WTC11 (cell line): ENCODE data around the gene DTNBP1. TPM values are rescaled to one million over a fixed set of nuclear protein-coding genes. Genes with fewer than 3 reads are reported as not detected.

Experiments used
- ATAC-seq: fragments of 200-7000 bp; cut with Tn5 transposase; 2 replicates; pipeline ENCODE4 v1.10.0; 2021; ENCODE audit warnings: mild to moderate bottlenecking, moderate library complexity
- CTCF ChIA-PET: fragments of 300-600 bp; sonication (Branson Sonifier 250); formaldehyde crosslinking; loops from one replicate; lab custom pipeline; 2021; ENCODE audit warnings: antibody characterized with exemption; lab: Charles Lee
- POLR2A ChIA-PET: fragments of 350-600 bp; sonication (Branson Sonifier 250); formaldehyde crosslinking; loops from one replicate; lab custom pipeline; 2021; ENCODE audit warnings: antibody characterized with exemption; lab: Charles Lee
- DNase-seq: peaks from one replicate; pipeline ENCODE4 v3.0.0; 2021; ENCODE audit warnings: low spot score
- H3K27ac Mint-ChIP-seq: 2 replicates; pipeline ENCODE4 v1.8.0; 2021; ENCODE audit warnings: mixed read lengths
- H3K27me3 Mint-ChIP-seq: 2 replicates; pipeline ENCODE4 v1.8.0; 2021; ENCODE audit warnings: low read depth, mild to moderate bottlenecking, moderate library complexity, mixed read lengths
- H3K36me3 Mint-ChIP-seq: 2 replicates; pipeline ENCODE4 v1.8.0; 2021; ENCODE audit warnings: mixed read lengths
- H3K4me1 Mint-ChIP-seq: 2 replicates; pipeline ENCODE4 v1.8.0; 2022; ENCODE audit warnings: mixed read lengths
- H3K4me3 Mint-ChIP-seq: 2 replicates; pipeline ENCODE4 v1.8.0; 2021; ENCODE audit warnings: mild to moderate bottlenecking, moderate library complexity, mixed read lengths
- H3K9me3 Mint-ChIP-seq: 2 replicates; pipeline ENCODE4 v1.8.0; 2021; ENCODE audit warnings: mixed read lengths
- CBFB ChIP-seq: sonication (generic); formaldehyde crosslinking; IDR thresholded peaks from 2 replicates; pipeline ENCODE4 v1.8.1; 2022; ENCODE audit warnings: mild to moderate bottlenecking, low read depth, missing genetic modification reagents
- ELF4 ChIP-seq: sonication (generic); formaldehyde crosslinking; IDR thresholded peaks from 2 replicates; pipeline ENCODE4 v1.8.1; 2022; ENCODE audit warnings: low read depth, mild to moderate bottlenecking, moderate library complexity, missing genetic modification reagents
- FOXJ3 ChIP-seq: sonication (generic); formaldehyde crosslinking; IDR thresholded peaks from 2 replicates; pipeline ENCODE4 v1.9.0; 2021; ENCODE audit warnings: missing genetic modification reagents, mild to moderate bottlenecking, borderline replicate concordance
- FOXP1 ChIP-seq: sonication (generic); formaldehyde crosslinking; IDR thresholded peaks from 2 replicates; pipeline ENCODE4 v1.8.0; 2022; ENCODE audit warnings: missing genetic modification reagents, mild to moderate bottlenecking, moderate library complexity, borderline replicate concordance
- GABPB1 ChIP-seq: sonication (generic); formaldehyde crosslinking; IDR thresholded peaks from 2 replicates; pipeline ENCODE4 v1.8.1; 2023; ENCODE audit warnings: mild to moderate bottlenecking, missing genetic modification reagents
- GRHL2 ChIP-seq: fragments of 250-450 bp; sonication (Bioruptor Pico); IDR thresholded peaks from 2 replicates; pipeline ENCODE4 v1.8.0; 2022; ENCODE audit warnings: mild to moderate bottlenecking, moderate library complexity; ENCODE audit not compliant: insufficient replicate concordance, severe bottlenecking
- HMGA2 ChIP-seq: fragments of 250-450 bp; sonication (Bioruptor Pico); IDR thresholded peaks from 2 replicates; pipeline ENCODE4 v1.4.0; 2021; ENCODE audit warnings: mild to moderate bottlenecking, moderate library complexity
- IRF1 ChIP-seq: sonication (generic); formaldehyde crosslinking; IDR thresholded peaks from 2 replicates; pipeline ENCODE4 v1.8.0; 2023; ENCODE audit warnings: missing genetic modification reagents
- JUN ChIP-seq: sonication (generic); formaldehyde crosslinking; IDR thresholded peaks from 2 replicates; pipeline ENCODE4 v1.8.0; 2023; ENCODE audit warnings: mild to moderate bottlenecking, missing genetic modification reagents
- MXD4 ChIP-seq: fragments of 250-450 bp; sonication (Bioruptor Pico); IDR thresholded peaks from 2 replicates; pipeline ENCODE4 v1.8.0; 2021; ENCODE audit warnings: mild to moderate bottlenecking, moderate library complexity, borderline replicate concordance
- NFE2L1 ChIP-seq: sonication (generic); formaldehyde crosslinking; IDR thresholded peaks from 2 replicates; pipeline ENCODE4 v1.8.1; 2023; ENCODE audit warnings: missing genetic modification reagents
- OVOL2 ChIP-seq: fragments of 250-450 bp; sonication (Bioruptor Pico); IDR thresholded peaks from 2 replicates; pipeline ENCODE4 v1.9.0; 2021; ENCODE audit warnings: mild to moderate bottlenecking, borderline replicate concordance
- PRDM15 ChIP-seq: sonication (generic); formaldehyde crosslinking; IDR thresholded peaks from 2 replicates; pipeline ENCODE4 v1.8.0; 2022; ENCODE audit warnings: missing genetic modification reagents
- PRRX2 ChIP-seq: fragments of 250-450 bp; sonication (Bioruptor Pico); IDR thresholded peaks from 2 replicates; pipeline ENCODE4 v1.8.0; 2021; ENCODE audit warnings: mild to moderate bottlenecking
- RELA ChIP-seq: sonication (generic); formaldehyde crosslinking; IDR thresholded peaks from 2 replicates; pipeline ENCODE4 v1.8.1; 2022; ENCODE audit warnings: missing genetic modification reagents, mild to moderate bottlenecking, borderline replicate concordance
- STAT6 ChIP-seq: sonication (generic); formaldehyde crosslinking; conservative IDR thresholded peaks from 2 replicates; pipeline ENCODE4 v1.8.1; 2023; ENCODE audit warnings: mild to moderate bottlenecking, low read depth, missing genetic modification reagents, moderate library complexity
- TEAD4 ChIP-seq: sonication (generic); formaldehyde crosslinking; IDR thresholded peaks from 2 replicates; pipeline ENCODE4 v1.8.0; 2022; ENCODE audit warnings: mild to moderate bottlenecking, missing genetic modification reagents
- ZNF121 ChIP-seq: sonication (generic); formaldehyde crosslinking; IDR thresholded peaks from 2 replicates; pipeline ENCODE4 v1.8.0; 2023; ENCODE audit warnings: missing genetic modification reagents
- ZNF138 ChIP-seq: sonication (generic); formaldehyde crosslinking; conservative IDR thresholded peaks from 2 replicates; pipeline ENCODE4 v1.8.1; 2022; ENCODE audit warnings: mild to moderate bottlenecking, moderate library complexity, missing genetic modification reagents
- ZNF263 ChIP-seq: sonication (generic); formaldehyde crosslinking; IDR thresholded peaks from 2 replicates; pipeline ENCODE4 v1.8.1; 2022; ENCODE audit warnings: low read depth, mild to moderate bottlenecking, moderate library complexity, missing genetic modification reagents
- ZNF281 ChIP-seq: sonication (generic); formaldehyde crosslinking; IDR thresholded peaks from 2 replicates; pipeline ENCODE4 v1.8.0; 2023; ENCODE audit warnings: mild to moderate bottlenecking, missing genetic modification reagents
- ZNF425 ChIP-seq: fragments of 250-450 bp; sonication (Bioruptor Pico); conservative IDR thresholded peaks from 2 replicates; pipeline ENCODE4 v1.9.0; 2021; ENCODE audit warnings: mild to moderate bottlenecking
- total RNA-seq: library from RNA; stranded (reverse); gene quantifications from 3 replicates; pipeline ENCODE4 v1.2.3, GENCODE V29; 2021

Gene DTNBP1
- total RNA-seq, 1 experiment from 2014 or later, result 15.1 TPM

GRCh38 chr6:15480525-15480924 is 182.3 kb downstream of the DTNBP1 start:
- no peak for TF ChIP-seq TEAD4 (CRISPR knock-in tag)
- TF ChIP-seq ZNF425 (CRISPR knock-in tag), result no peak
- no peak for TF ChIP-seq JUN (CRISPR knock-in tag)
- TF ChIP-seq IRF1 (CRISPR knock-in tag), result no peak
- no peak for TF ChIP-seq NFE2L1 (CRISPR knock-in tag)
- Mint-ChIP-seq H3K27ac (no peak overlapping the region), H3K27me3 (no peaks in the 10 kb centered on the region), H3K4me3 (no peak overlapping the region), H3K36me3 (peaks cover 3% of the 10 kb centered on the region), H3K9me3 (no peaks in the 10 kb centered on the region), H3K4me1 (peaks cover 93% of the 10 kb centered on the region)
- ATAC-seq (no peak), DNase-seq (no peak)
- CTCF ChIA-PET, result interaction anchor here (1.0 kb wide), 1 partner anchor 143 kb away, joined by 4 read pairs; no protein-coding TSS in a partner anchor
- POLR2A ChIA-PET, result no interaction called here

GRCh38 chr6:15479761-15480160 is 183.1 kb downstream of the DTNBP1 start:
- POLR2A ChIA-PET, result interaction anchor here (0.5 kb wide), 1 partner anchor 26 kb away, joined by 6 read pairs; no protein-coding TSS in a partner anchor
- peaks cover 93% of the 10 kb centered on the region for H3K4me1 Mint-ChIP-seq
- peaks cover 10% of the 10 kb centered on the region for H3K36me3 Mint-ChIP-seq
- ATAC-seq (peak; percentile 6; the same call in 1 of the 2 replicates), DNase-seq (no peak)
- no peaks in the 10 kb centered on the region for H3K27me3 Mint-ChIP-seq
- CTCF ChIA-PET, result interaction anchor here (1.0 kb wide), 1 partner anchor 144 kb away, joined by 4 read pairs; no protein-coding TSS in a partner anchor
- H3K9me3 Mint-ChIP-seq, result no peaks in the 10 kb centered on the region
- no peak overlapping the region for H3K4me3 Mint-ChIP-seq
- TF ChIP-seq FOXP1 (CRISPR knock-in tag) (no peak), ELF4 (CRISPR knock-in tag) (no peak), ZNF121 (CRISPR knock-in tag) (no peak), ZNF263 (no peak), CBFB (CRISPR knock-in tag) (no peak), GABPB1 (CRISPR knock-in tag) (no peak), FOXJ3 (CRISPR knock-in tag) (no peak), ZNF281 (CRISPR knock-in tag) (no peak), PRRX2 (CRISPR knock-in tag) (no peak), HMGA2 (CRISPR knock-in tag) (no peak), STAT6 (CRISPR knock-in tag) (no peak), ZNF138 (CRISPR knock-in tag) (no peak), GRHL2 (no peak), OVOL2 (CRISPR knock-in tag) (no peak), RELA (CRISPR knock-in tag) (no peak), PRDM15 (CRISPR knock-in tag) (no peak), MXD4 (CRISPR knock-in tag) (no peak)
- H3K27ac Mint-ChIP-seq, result peak overlapping the region; percentile 43
